Measurements from ENCODE around the gene TAF6L.
A peak's percentile ranks its signal among the peaks of the same experiment; 100 is the strongest.
"Not testable (repeated sequence)": the region's sequence is repeated elsewhere in the genome, so short reads cannot be mapped to it uniquely, and the experiment has no call there.

The TAF6L gene

GRCh38 chr11:62757846-62758788, 13.1 kb upstream of the TAF6L start:
- no peak for DNase-seq

DNA sequence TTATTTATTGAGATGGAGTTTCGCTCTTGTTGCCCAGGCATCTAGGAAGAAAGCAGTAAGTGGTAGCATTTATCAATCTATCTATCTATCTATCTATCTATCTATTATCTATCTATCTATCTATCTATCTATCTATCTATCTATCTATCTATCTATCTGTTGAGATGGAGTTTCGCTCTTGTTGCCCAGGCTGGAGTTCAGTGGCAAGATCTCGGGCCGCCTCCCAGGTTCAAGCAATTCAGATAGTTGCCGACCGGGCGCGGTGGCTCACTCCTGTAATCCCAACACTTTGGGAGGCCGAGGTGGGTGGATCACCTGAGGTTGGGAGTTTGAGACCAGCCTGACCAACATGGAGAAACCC, 10.3 kb upstream of the TAF6L start:
- not testable (repeated sequence) for DNase-seq

GRCh38 chr11:62770778-62771143, 435 bp upstream of the TAF6L start:
- DNase-seq: peak; percentile 58 to 59

- DNase-seq: no peak
Observed at GRCh38 chr11:62774407-62774806, 3.2 kb downstream of the TAF6L start.

GRCh38 chr11:62775646-62776045, 4.5 kb downstream of the TAF6L start:
- DNase-seq: no peak

DNA sequence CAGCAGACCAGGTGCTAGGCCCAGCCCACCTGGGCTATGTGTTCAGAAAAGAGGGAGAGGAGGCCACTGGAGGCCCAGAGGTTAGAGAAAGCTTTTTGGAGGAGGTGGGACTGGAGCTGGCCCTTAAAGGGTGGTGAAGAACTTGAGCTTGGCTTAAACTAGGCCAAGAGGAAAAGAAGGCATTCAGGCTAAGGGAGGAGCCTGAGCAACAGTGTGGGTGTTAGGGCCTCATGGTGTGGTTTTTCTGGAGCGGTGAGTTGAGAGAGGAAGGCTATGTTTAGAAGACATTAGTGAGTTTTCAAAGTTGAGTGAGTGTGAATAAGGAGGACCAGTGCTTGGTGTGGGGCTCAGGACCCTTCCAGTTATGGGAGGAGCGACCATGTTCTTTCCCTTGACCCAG, 6.2 kb downstream of the TAF6L start:
- DNase-seq: peak in 1 of 2 experiments; percentile 44

DNA sequence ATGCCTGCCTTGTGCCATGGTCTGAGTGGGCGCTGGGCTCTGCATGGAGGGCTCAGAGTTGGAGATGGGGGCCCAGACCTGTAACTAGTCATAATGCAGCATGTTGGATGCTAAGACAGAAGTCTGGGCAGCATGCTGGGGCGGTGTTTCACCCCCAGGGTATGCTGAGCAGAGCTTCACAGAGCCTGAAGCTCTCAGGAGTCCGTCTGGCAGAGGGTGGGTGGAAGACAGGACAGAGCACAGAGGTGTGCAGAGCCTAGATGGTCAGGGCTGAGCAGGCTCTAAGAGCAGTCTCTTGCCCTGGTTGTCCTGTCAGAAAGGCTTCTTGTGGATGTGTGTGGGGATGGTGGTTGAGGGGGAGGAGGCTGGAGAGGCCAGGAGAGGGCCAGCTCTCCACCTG, 7.2 kb downstream of the TAF6L start:
- no peak for DNase-seq

DNA sequence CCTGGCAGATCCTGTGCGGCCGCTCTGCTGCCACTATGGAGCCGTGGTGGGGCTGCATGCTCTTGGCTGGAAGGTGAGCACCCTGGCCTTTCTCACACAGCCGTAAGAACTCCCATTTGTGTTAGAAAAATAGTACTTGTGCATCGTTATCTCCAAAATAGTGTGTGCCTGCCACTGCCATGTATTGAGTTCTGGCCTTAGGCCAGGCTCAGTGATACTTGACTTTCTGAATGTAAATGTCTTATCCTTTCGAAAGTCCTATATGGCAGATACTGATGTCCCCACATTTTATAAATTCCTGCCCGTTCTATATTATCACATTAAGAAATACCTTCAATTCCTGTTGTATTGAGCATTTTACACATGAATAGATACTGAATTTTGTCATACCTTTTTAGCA, 11.6 kb downstream of the TAF6L start:
- DNase-seq: no peak

- peak; percentile 93 for DNase-seq
Observed at GRCh38 chr11:62786318-62787004, 15.3 kb downstream of the TAF6L start.

DNA sequence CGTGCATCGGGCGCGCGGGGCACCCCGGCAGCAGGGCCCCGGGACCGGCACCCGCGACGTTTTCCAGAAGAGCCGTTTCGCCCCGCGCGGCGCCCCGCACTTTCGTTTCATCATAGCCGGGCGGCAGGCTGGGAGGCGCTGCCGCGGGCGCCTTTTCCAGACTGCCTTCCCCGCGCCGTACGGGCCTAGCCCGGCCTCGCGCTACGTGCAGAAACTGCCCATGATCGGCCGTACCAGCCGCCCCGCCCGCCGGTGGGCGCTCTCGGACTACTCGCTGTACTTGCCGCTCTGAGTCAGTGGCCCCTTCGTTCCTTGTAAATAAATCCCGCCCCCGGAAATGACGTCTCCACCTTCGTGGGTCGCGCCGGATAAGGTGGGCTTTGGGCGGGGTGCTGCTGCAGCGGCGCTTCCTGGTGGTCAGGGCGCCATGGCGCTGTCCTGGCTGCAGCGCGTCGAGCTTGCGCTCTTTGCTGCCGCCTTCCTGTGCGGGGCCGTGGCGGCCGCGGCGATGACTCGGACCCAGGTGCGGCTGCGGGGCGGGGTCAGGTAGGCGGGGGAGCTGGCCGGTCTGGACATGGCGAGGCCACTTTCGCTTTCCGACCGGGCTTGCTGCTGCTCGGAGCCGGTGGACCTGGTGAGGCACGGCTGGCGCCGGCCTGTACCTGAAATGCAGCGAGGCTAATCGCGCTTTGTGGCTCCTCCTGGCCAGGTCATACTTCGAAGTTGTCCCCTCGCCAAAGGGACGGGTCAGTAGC, 16.0 kb downstream of the TAF6L start, which contains the start of gene TMEM179B:
TMEM179B (plus strand) TSS at position 398 of the 755 bp plus-strand sequence; CDS start at position 428, 30 bp downstream.
- peak; percentile 98 to 99 for DNase-seq

DNA sequence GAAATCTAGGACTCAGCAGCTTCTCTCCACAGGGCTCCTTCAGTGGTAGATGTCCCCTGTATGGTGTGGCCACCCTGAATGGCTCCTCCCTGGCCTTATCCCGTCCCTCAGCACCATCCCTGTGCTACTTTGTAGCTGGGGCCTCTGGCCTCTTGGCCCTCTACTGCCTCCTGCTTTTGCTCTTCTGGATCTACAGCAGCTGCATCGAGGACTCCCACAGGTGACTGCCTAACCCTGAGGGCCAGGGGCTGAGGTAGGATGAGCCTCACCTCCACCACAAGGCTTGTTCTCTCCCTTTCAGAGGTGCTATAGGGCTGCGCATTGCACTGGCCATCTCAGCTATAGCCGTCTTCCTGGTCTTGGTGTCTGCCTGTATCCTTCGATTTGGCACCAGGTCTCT, 17.8 kb downstream of the TAF6L start:
- peak in 1 of 2 experiments; percentile 29 for DNase-seq

DNA sequence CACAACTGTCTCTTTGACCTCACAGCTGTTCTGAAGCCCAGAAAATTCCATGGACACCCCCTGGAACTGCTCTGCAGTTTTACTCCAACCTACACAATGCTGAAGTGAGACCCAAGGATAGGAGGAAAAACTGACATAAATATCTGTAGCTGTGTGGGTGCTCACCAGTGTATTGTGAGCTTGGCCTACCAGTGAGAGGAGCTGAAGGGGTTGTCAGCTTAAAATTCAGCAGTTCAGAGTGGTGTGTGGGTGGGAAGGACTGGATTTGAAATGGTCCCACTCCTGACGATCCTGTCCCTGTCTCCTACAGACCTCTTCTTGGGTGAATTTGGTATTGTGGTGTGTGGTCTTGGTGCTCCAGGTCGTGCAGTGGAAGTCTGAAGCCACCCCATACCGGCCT, 18.4 kb downstream of the TAF6L start:
- no peak for DNase-seq

GRCh38 chr11:62791501-62792201, 20.5 kb downstream of the TAF6L start, which contains the start of gene TMEM223:
Gene TMEM223 (minus strand): TSS chr11:62792006. CDS start chr11:62791994, 12 bp downstream.
- peak; percentile 94 for DNase-seq

GRCh38 chr11:62792202-62792575, 21.0 kb downstream of the TAF6L start:
- peak; percentile 38 to 47 for DNase-seq

DNA sequence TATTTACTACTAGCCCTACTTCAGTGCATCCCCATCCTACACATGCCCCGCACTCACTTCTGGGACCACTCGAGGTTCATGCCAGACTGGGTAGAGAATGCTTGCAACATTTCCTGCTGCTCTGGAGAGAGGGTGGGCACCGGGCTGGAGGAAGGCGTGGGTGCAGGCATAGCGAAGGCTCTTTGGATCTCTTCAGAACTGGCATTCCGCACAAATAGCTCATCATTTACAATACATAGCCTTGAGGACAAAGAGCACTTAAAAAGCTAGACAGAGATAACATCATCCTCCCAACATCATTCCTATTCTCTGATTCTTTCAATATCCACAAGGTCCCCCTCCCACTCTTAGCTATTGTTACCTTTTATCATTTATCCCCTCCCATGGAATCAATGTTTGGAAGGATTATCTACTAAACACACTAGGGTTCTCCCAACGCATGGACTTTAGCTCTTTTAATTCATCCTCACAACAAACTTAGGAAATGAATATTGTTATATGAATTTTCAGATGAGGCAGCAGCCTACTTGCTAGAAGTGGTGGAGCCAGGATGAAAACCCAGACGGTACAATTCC, 23.1 kb downstream of the TAF6L start:
- DNase-seq: no peak

DNA sequence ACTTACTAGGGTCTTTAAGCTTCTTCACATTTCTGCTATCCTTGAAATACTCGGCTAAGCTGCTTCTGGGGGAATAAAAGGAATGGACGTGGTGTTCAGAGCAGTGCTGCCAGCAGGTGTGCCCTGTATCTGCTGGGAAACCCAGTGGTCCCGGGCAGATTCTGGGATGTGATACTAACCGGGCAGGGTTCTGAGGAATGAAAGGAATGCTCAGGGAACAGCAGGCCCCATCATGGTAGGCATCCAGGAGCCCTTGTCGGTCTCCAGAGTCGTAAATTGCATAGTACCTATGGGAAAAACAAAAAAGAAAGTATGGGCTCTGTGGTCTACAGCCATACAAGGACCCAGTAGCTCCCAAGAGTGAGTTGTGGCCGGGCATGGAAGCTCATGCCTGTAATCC, 25.1 kb downstream of the TAF6L start:
- no peak for DNase-seq

DNA sequence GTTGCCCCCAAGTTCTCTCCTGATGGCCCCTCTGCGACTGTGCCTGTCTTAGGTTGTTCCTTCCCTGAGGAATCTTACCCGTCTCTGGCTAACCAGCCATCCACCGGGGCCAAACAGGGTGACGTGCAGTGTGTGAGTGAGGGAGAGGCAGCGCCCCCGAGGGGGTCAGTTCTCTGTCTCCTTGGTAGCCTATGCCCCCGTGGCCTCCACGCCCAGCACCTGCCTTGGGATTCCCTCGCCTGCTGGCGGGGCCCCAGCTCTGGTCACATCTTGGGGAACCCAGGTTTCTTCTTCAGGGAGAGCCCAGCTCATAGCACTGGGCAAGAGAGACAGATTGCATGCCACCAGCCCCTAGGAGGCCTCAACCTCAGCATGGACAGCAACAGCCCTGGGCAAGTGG, 28.3 kb downstream of the TAF6L start:
- no peak for DNase-seq

DNA sequence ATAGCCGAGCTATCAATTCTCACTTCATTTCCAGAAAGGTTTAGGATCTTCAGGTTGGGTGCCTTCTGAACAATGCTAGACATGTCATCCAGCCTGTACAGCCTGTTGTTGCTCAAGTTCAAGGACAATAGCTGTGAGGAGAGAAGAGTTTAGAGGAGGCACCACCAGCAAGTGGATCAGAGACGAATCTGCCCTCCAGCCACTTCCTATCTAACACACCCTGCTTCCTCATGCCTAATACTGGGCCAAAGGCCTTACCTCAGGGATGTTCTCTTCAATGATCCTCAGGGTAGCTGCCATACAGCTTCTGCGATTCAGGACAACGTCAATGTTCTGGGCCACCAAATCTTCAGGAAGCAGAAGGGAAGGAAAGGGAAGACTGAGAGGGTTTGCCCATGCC, 29.9 kb downstream of the TAF6L start:
- no peak for DNase-seq

GRCh38 chr11:62804310-62805075, 33.3 kb downstream of the TAF6L start:
- peak in 1 of 2 experiments; percentile 67 for DNase-seq

- peak; percentile 98 for DNase-seq
Observed at GRCh38 chr11:62805076-62805892, 34.1 kb downstream of the TAF6L start, which contains the start of gene NXF1. Gene NXF1 (minus strand): TSS chr11:62805440. CDS start chr11:62805356, 84 bp downstream.

Measured in activated T-cell treated with anti-CD3 and anti-CD28 coated beads, Interleukin-2, amount 50 U/mL, for 48 hours (primary cell).